Stimulated activated CD4-positive, alpha-beta T cell treated with anti-CD3 and anti-CD28 coated beads, Interleukin-12 subunit alpha, Interleukin-12 subunit beta, amount 100 ng/mL, for 4 hours (primary cell): Measurements from ENCODE around the gene PLAA.
"Not testable (repeated sequence)": the region's sequence is repeated elsewhere in the genome, so short reads cannot be mapped to it uniquely, and the experiment has no call there.

Experiments used
- DNase-seq: peaks from one replicate; pipeline ENCODE4 v3.0.0-alpha.2; 2020

Gene PLAA

GRCh38 chr9:26928902-26929495 is 18.0 kb downstream of the PLAA start:
- DNase-seq: no peak

DNA sequence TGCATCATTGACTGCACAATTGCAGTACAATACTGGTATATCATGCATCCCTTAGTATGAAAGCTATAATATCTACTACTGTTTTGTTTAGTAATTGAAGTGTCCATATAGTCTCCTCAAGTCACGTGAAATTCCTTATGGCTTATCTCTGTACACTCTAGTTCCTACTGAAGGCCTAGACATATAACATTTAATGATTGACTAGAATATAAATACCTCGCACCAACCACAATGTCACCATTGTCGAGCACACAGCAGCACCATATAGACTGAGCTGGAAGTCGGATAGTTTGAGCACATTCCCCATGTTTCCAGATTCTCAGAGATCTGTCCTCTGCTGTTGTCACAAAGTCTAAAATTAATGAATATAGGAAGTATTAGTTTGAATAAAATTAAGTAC is 21.4 kb downstream of the PLAA start:
- no peak for DNase-seq

- no peak for DNase-seq
Observed at GRCh38 chr9:26919698-26920097, 27.3 kb downstream of the PLAA start.

DNA sequence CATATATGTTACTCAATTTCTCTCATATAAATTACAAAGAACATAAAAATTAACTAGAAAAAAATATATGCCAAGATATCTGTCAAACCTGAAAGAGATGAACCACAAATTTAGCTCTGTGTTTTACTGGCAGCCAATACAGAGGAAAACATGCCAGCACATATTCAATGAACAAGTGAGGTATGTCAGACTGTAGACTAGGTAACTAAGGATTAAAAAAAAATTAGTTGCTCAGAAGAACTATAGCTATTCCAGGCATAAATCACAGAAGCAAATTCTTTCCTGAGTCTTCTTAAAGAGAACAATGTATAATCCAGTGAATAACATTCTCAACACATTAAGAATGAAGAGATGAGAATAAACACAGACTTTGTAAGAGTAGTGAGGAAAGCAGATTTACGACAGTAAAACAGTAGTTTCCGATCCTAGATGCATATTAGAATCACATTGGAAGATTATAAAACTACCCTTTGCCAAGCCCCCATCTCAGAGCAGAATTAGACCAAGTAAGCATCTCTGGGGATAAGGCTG is 33.8 kb downstream of the PLAA start:
- DNase-seq: no peak

DNA sequence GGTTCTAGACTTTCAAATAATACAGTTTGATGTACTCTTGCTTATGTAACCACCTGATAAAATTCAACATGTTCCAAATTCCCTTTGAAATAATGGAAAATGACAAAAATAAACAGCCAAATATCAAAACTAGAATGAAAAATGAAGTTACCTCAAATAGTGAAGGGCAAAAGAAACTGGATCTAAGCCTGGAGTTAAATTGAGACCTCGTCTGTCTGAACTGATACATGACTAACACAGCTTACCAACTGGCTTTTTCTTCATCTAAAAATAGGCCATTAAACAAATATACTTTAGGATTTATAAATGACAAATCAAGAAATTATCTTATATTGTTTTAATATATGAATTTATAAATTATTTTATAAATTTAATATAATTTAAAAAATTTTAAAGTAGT is 42.4 kb downstream of the PLAA start:
- no peak for DNase-seq

- no peak for DNase-seq
Observed at GRCh38 chr9:26904070-26904469, 43.0 kb downstream of the PLAA start.

- no peak for DNase-seq
Observed at GRCh38 chr9:26893030-26893676, 53.9 kb downstream of the PLAA start.

DNA sequence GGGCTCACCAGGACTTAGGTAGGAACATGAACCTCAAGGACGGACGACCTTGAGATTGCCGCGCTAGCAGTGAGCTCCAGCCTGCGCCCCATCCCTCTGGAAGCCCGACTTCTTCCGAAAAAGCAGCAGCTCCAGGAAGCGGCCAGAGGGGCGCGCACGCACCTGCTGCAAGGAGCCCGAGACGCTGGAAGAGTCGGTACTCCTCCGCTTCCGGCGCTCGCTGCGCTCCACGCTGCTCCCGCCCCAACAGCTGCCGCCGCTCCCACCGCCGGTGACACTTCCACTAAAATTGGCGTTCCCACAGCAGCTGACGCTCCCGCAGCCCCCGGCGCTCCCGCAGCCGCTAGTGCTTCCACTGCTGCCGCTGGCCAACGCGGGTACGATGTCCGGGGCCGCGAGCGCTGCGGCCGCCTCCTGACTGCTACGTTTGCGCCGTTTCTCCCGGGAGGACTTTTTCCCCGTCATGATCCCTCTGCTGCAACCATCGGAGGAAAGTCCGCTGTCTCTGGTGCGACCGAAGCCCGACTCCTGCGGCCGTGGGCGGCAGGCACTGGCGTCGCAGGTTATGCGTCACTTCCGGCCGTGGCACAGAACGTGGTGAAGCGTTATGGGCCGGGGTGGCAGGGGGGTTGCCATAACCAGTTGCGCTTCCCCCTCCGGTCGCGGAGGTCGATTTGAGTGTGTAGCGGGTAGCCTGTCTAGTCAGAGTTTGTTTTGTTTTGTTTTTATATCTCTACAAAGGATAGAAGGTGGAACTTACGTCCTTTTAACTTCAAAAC is 54.6 kb downstream of the PLAA start, which contains the start of gene CAAP1:
CAAP1 (minus strand) TSS at position 552 of the 779 bp plus-strand sequence; CDS start at position 465, 87 bp downstream.
- DNase-seq: peak; percentile 93

GRCh38 chr9:26891726-26892125 is 55.3 kb downstream of the PLAA start:
- DNase-seq: no peak

DNA sequence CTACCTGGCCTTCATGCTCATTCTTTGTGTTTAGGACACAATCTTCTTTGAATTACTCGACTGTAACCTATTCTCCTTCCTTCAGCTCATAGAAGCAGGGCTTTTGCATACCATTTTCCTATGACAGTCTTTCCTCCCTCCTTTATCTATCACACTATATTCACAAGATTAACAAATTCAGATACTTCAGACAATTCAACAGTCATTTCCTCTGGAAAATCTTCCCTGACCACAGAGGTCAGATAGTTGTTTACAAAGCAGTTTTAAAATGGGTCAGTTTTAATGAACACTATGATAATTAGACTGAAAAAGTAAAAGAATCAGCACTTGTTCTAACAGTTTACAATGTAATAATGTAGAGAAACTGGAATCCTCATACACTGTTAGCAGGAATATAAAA is 58.8 kb downstream of the PLAA start:
- DNase-seq: no peak

DNA sequence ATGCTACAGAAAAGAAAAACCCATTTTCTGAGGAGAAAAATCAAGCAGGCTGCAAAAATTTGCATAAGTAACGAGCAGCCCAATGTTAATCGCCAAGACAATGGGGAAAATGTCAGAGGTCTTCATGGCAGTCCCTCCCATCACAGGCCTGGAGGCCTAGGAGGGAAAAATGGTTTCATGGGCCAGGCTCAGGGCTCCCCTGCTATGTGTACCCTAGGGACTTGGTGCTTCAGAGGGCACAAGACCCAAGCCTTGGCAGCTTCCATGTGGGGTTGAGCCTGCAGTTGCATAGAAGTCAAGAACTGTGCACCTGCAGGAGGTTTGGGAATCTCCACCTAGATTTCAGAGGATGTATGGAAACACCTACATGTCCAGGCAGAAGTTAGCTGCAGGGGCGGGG is 64.9 kb downstream of the PLAA start:
- no peak for DNase-seq

DNA sequence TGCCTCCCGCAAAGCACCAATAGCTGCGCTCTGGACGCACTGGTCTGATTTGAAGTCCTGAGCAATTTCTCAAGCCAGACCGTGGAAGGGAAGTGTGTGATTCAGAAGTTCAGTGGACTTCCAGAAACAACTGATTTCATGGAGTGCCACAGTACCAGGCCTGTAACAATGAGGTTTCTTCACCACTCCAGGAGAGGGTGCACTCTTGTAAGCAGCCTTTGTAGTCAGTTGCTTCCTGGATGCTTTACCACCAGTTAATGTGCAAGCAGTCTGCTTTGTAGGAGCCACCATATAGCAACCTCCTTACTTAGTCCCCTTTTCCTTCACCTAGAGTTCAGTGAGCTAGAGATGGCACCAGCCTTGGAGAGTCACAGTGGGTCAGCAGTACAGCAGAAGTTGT is 66.8 kb downstream of the PLAA start:
- no peak for DNase-seq

GRCh38 chr9:26875155-26875554 is 71.9 kb downstream of the PLAA start:
- not testable (repeated sequence) for DNase-seq

DNA sequence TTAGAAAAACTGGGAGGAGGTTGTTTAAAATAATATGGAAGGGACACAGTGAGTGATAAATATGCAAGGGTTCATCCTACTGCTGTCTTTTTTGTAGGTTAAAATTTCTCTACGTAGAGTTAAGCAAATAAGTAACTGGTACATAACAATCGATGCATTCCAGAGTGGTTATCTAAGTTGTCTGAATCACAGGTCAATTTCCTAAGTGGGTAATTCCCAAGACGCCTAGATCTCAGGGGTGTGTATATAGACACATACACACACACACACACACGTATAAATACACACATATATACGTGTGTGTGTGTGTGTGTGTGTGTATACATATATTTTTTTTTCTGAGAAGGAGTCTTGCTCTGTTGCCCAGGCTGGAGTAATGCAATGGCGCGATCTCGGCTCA is 76.8 kb downstream of the PLAA start:
- DNase-seq: no peak

GRCh38 chr9:26863074-26863473 is 84.0 kb downstream of the PLAA start:
- no peak for DNase-seq

GRCh38 chr9:26856413-26857032 is 90.5 kb downstream of the PLAA start:
- no peak for DNase-seq
